CD8-positive, alpha-beta memory T cell (primary cell): ENCODE results near the gene COL27A1. TPM values are rescaled to one million over a fixed set of nuclear protein-coding genes. Genes with fewer than 3 reads are reported as not detected.

ENCODE experiments used
- CTCF ChIA-PET: fragments of 350-600 bp; sonication (Branson Sonifier 250); formaldehyde crosslinking; loops from one replicate; lab custom pipeline; 2021; ENCODE audit warnings: antibody characterized with exemption; lab: Charles Lee
- POLR2A ChIA-PET: fragments of 350-600 bp; sonication (Branson Sonifier 250); formaldehyde crosslinking; loops from one replicate; lab custom pipeline; 2021; ENCODE audit warnings: antibody characterized with exemption; lab: Charles Lee
- DNase-seq, 5 donors: peaks; one replicate each; pipeline versions ENCODE4 v3.0.0 to v3.0.0-alpha.2; 2020 to 2022; ENCODE audit warnings: mixed read lengths in 1 of 5
- H3K27ac ChIP-seq: one replicate; pipeline ENCODE4 v1.7.0; 2013; ENCODE audit warnings: low read depth, mild to moderate bottlenecking, low read length, moderate library complexity
- H3K27me3 ChIP-seq: 2 replicates; pipeline ENCODE4 v1.7.0; 2013; ENCODE audit warnings: low read length, mild to moderate bottlenecking; ENCODE audit not compliant: insufficient read depth, poor library complexity, severe bottlenecking
- H3K36me3 ChIP-seq: 2 replicates; pipeline ENCODE4 v1.7.0; 2013; ENCODE audit warnings: mild to moderate bottlenecking, low read length, moderate library complexity; ENCODE audit not compliant: insufficient read depth
- H3K4me1 ChIP-seq: 2 replicates; pipeline ENCODE4 v1.7.0; 2013; ENCODE audit warnings: mild to moderate bottlenecking, low read length, moderate library complexity; ENCODE audit not compliant: insufficient read depth
- H3K4me3 ChIP-seq: 2 replicates; pipeline ENCODE4 v1.7.0; 2013; ENCODE audit warnings: mild to moderate bottlenecking, low read length
- H3K9me3 ChIP-seq: 2 replicates; pipeline ENCODE4 v1.7.0; 2013; ENCODE audit warnings: mild to moderate bottlenecking, low read length
- H3K27ac Mint-ChIP-seq, 8 donors: one replicate each; pipeline ENCODE4 v1.8.0; 2020 to 2021; ENCODE audit warnings: mixed read lengths in 8 of 8, mild to moderate bottlenecking in 6 of 8, inconsistent platforms in 3 of 8, moderate library complexity in 3 of 8
- H3K27me3 Mint-ChIP-seq, 2 donors: one replicate each; pipeline ENCODE4 v1.8.0; 2020 to 2021; ENCODE audit warnings: mixed read lengths in 2 of 2, mild to moderate bottlenecking in 1 of 2, moderate library complexity in 1 of 2
- H3K36me3 Mint-ChIP-seq, 3 donors: one replicate each; pipeline ENCODE4 v1.8.0; 2020 to 2021; ENCODE audit warnings: mixed read lengths in 3 of 3, inconsistent platforms in 1 of 3, mild to moderate bottlenecking in 1 of 3
- H3K4me1 Mint-ChIP-seq, 3 donors: one replicate each; pipeline ENCODE4 v1.8.0; 2020 to 2021; ENCODE audit warnings: mixed read lengths in 3 of 3, inconsistent platforms in 1 of 3, mild to moderate bottlenecking in 1 of 3
- H3K4me3 Mint-ChIP-seq, 7 donors: one replicate each; pipeline ENCODE4 v1.8.0; 2020 to 2021; ENCODE audit warnings: mixed read lengths in 7 of 7, mild to moderate bottlenecking in 6 of 7, moderate library complexity in 4 of 7, inconsistent platforms in 2 of 7
- H3K9me3 Mint-ChIP-seq, 5 donors: one replicate each; pipeline ENCODE4 v1.8.0; 2020 to 2022; ENCODE audit warnings: mixed read lengths in 5 of 5, mild to moderate bottlenecking in 3 of 5, moderate library complexity in 2 of 5, inconsistent platforms in 1 of 5
- polyA plus RNA-seq: library from polyadenylated mRNA; unstranded; fragments of 300-500 nt; fragmentation: Illumina TruSeq; gene quantifications from one replicate; pipeline ENCODE4 v1.2.3, GENCODE V29; 2021
- total RNA-seq, 2 experiments: library from RNA; stranded (reverse); gene quantifications; one replicate each; pipeline ENCODE4 v1.2.3, GENCODE V29; 2021

COL27A1 gene
- total and polyA plus RNA-seq, 3 experiments from 2014 or later: 0.86 to 1.6 TPM; not detected in 1

DNA sequence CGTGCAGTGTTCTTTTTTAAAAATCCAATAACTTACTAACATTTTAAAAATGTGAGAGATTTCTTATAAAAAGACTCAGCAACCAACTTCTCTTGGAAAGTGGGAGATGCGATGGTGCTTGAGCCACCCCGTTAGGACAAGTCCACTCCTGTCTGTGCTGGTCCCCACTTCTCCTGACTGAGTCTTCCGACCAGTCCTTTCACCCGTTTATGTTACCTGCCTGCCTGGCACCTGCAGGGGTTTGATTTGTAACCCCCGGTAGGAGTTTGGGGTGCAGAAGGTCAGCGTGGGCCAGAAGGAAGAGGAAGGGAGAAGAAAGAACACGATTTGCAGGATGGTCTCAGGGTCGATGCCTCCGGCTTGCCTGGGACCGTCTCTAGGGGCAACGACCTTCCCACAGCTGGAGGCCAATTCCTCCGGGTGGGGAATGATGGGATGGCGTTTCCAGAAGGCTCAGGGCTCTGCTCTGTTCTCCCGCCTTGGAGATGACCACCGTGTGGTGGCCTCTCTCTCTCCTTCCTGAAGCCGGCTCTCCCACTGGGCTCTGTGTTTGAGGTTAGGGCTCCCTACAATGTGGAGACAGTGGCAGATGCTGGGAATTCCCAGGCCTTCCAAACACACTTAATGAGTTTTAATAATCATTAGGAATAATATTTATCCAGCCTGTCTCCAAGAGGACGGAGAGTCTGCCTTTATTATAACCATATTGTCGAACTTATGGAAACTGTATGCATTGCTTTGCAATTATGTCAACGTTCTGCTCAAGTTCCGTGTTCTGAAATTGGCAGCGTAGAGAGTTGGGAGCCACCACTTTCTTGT lies 14.8 kb downstream of the COL27A1 start:
- H3K4me3 ChIP-seq: no peak overlapping the region
- no peaks in the 10 kb centered on the region for H3K36me3 ChIP-seq
- Mint-ChIP-seq H3K27me3 (peaks cover 2 to 22% of the 10 kb centered on the region in 2 donors), H3K36me3 (no peaks in the 10 kb centered on the region), H3K27ac (no peak overlapping the region), H3K4me3 (no peak overlapping the region), H3K9me3 (peaks cover 0 to 2% (median 0%) of the 10 kb centered on the region in 5 donors), H3K4me1 (no peaks in the 10 kb centered on the region)
- ChIA-PET CTCF (no interaction called here), POLR2A (no interaction called here)
- no peaks in the 10 kb centered on the region for H3K27me3 ChIP-seq
- H3K9me3 ChIP-seq: no peaks in the 10 kb centered on the region
- no peak for DNase-seq
- no peak overlapping the region for H3K27ac ChIP-seq
- H3K4me1 ChIP-seq: no peaks in the 10 kb centered on the region

DNA sequence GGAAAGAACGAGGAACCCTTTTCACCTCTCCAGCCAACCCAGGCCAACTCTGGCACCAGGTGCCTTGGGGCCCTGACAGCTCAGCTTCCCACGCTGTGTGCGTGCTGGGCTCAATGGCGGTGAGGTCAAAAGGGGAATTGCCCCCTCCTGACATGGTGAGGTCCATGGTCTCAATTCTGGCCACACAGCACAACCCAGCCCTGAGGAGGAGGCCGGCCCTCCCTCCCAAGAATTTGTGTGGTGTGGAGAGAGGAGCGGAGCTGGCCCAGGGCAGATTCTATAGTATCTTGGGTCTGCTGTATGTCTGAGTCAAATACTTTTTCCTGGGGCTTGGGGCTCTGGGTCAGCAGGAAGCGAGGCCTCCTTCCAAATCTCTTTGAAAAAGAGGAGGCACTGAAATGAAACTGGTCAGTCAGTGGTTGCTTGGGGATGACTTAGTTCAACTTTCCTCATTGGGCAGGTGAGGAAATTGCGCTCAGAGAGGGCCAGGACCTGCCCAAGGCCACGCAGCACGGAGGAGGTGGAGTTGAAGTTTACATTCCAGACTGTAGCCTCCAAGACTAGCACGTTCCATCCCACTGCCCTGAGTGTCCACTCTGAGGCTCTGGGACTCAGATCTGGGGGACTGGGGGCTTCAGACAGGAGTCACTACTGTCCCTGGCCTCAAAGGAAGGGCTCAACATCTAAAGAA lies 15.6 kb downstream of the COL27A1 start:
- CTCF ChIA-PET: no interaction called here
- H3K4me3 ChIP-seq: no peak overlapping the region
- no peak overlapping the region for H3K27ac Mint-ChIP-seq

GRCh38 chr9:114171500-114171899 lies 16.2 kb downstream of the COL27A1 start:
- Mint-ChIP-seq H3K4me1 (no peaks in the 10 kb centered on the region), H3K9me3 (peaks cover 0 to 2% (median 0%) of the 10 kb centered on the region in 5 donors), H3K27me3 (peaks cover 2 to 22% of the 10 kb centered on the region in 2 donors), H3K27ac (no peak overlapping the region), H3K36me3 (no peaks in the 10 kb centered on the region), H3K4me3 (no peak overlapping the region)
- Histone ChIP-seq H3K9me3 (no peaks in the 10 kb centered on the region), H3K4me1 (no peaks in the 10 kb centered on the region), H3K36me3 (no peaks in the 10 kb centered on the region), H3K27ac (no peak overlapping the region), H3K27me3 (no peaks in the 10 kb centered on the region), H3K4me3 (no peak overlapping the region)
- ChIA-PET CTCF (interaction anchor here (1.6 kb wide), 1 partner anchor 120 kb away, joined by 3 read pairs; no protein-coding TSS in a partner anchor), POLR2A (no interaction called here)
- DNase-seq: no peak

More for the DNA sequence above, 15.6 kb downstream of the COL27A1 start:
- peaks cover 2 to 22% of the 10 kb centered on the region in 2 donors for H3K27me3 Mint-ChIP-seq
- H3K27ac ChIP-seq: no peak overlapping the region
- no peaks in the 10 kb centered on the region for H3K4me1 Mint-ChIP-seq
- no peaks in the 10 kb centered on the region for H3K4me1 ChIP-seq
- POLR2A ChIA-PET: no interaction called here
- no peaks in the 10 kb centered on the region for H3K27me3 ChIP-seq
- DNase-seq: no peak
- peaks cover 0 to 2% (median 0%) of the 10 kb centered on the region in 5 donors for H3K9me3 Mint-ChIP-seq
- no peaks in the 10 kb centered on the region for H3K9me3 ChIP-seq
- H3K4me3 Mint-ChIP-seq: no peak overlapping the region
- H3K36me3 Mint-ChIP-seq: no peaks in the 10 kb centered on the region
- no peaks in the 10 kb centered on the region for H3K36me3 ChIP-seq

DNA sequence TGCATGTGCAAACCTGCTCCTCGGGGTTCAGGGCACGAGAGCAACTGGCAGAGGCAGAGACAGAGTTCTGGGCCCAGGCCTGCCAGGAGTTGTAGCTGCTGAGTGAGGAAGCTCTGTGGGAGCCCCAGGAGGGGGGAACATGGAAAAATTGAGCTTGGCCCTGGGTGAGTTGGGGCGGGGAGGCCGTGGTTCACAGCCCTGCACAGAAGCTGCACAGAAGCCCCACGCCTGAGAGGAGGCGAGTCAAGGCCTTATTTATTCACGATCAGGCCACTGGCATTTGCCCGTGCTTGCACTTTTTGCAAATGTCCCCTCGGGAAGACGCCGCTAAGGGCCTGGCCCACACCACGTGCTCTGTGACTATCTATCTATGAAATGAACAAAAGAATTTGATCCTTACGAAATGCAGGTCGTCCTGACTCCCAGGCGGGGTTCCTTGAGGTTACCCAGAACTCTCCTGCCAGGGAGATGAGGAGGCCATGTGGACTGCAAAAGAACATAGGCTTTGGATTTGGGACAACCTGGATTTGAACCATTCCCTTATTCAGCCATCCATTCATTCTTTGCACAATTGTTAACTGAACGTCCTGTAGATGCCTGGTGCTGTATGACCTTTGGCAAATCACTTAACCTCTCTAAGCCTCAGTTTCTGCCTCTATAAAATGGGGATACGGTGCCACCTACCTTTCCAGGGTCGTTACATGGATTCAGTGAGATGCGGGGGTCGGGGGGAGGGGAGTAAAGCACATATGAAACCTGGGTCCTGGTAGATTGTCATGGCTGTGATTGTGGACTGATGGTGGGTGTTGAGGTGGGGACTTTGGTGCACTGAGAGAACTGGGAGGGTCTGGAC lies 17.9 kb downstream of the COL27A1 start:
- no peaks in the 10 kb centered on the region for H3K36me3 Mint-ChIP-seq
- peaks cover 0 to 2% (median 0%) of the 10 kb centered on the region in 5 donors for H3K9me3 Mint-ChIP-seq
- H3K4me3 Mint-ChIP-seq: no peak overlapping the region
- no peak for DNase-seq
- H3K27ac ChIP-seq: no peak overlapping the region
- no peaks in the 10 kb centered on the region for H3K9me3 ChIP-seq
- H3K4me1 Mint-ChIP-seq: no peaks in the 10 kb centered on the region
- H3K4me3 ChIP-seq: no peak overlapping the region
- POLR2A ChIA-PET: no interaction called here
- peaks cover 0 to 34% of the 10 kb centered on the region in 2 donors for H3K27me3 Mint-ChIP-seq
- no peaks in the 10 kb centered on the region for H3K4me1 ChIP-seq
- no peaks in the 10 kb centered on the region for H3K27me3 ChIP-seq
- no peaks in the 10 kb centered on the region for H3K36me3 ChIP-seq
- H3K27ac Mint-ChIP-seq: peak overlapping the region in 1 of 8 donors; percentile 48
- CTCF ChIA-PET: interaction anchor here (1.6 kb wide), 1 partner anchor 118 kb away, joined by 3 read pairs; no protein-coding TSS in a partner anchor

GRCh38 chr9:114174557-114174875 lies 19.2 kb downstream of the COL27A1 start:
- H3K27me3 Mint-ChIP-seq: peaks cover 0 to 32% of the 10 kb centered on the region in 2 donors
- ChIA-PET POLR2A (no interaction called here), CTCF (no interaction called here)
- Histone ChIP-seq H3K4me1 (no peaks in the 10 kb centered on the region), H3K27me3 (no peaks in the 10 kb centered on the region), H3K9me3 (no peaks in the 10 kb centered on the region), H3K27ac (no peak overlapping the region), H3K36me3 (no peaks in the 10 kb centered on the region), H3K4me3 (no peak overlapping the region)
- H3K36me3 Mint-ChIP-seq: no peaks in the 10 kb centered on the region
- no peak for DNase-seq
- H3K4me3 Mint-ChIP-seq: no peak overlapping the region
- no peaks in the 10 kb centered on the region for H3K4me1 Mint-ChIP-seq
- H3K9me3 Mint-ChIP-seq: no peaks in the 10 kb centered on the region
- no peak overlapping the region for H3K27ac Mint-ChIP-seq

GRCh38 chr9:114174876-114175771 lies 19.8 kb downstream of the COL27A1 start:
- no peaks in the 10 kb centered on the region for H3K36me3 ChIP-seq
- no peaks in the 10 kb centered on the region for H3K9me3 ChIP-seq
- Mint-ChIP-seq H3K36me3 (no peaks in the 10 kb centered on the region), H3K27me3 (peaks cover 1 to 33% of the 10 kb centered on the region in 2 donors), H3K4me1 (no peaks in the 10 kb centered on the region), H3K9me3 (no peaks in the 10 kb centered on the region), H3K4me3 (no peak overlapping the region), H3K27ac (no peak overlapping the region)
- H3K4me3 ChIP-seq: no peak overlapping the region
- H3K27me3 ChIP-seq: no peaks in the 10 kb centered on the region
- ChIA-PET POLR2A (no interaction called here), CTCF (no interaction called here)
- no peaks in the 10 kb centered on the region for H3K4me1 ChIP-seq
- H3K27ac ChIP-seq: no peak overlapping the region
- no peak for DNase-seq

DNA sequence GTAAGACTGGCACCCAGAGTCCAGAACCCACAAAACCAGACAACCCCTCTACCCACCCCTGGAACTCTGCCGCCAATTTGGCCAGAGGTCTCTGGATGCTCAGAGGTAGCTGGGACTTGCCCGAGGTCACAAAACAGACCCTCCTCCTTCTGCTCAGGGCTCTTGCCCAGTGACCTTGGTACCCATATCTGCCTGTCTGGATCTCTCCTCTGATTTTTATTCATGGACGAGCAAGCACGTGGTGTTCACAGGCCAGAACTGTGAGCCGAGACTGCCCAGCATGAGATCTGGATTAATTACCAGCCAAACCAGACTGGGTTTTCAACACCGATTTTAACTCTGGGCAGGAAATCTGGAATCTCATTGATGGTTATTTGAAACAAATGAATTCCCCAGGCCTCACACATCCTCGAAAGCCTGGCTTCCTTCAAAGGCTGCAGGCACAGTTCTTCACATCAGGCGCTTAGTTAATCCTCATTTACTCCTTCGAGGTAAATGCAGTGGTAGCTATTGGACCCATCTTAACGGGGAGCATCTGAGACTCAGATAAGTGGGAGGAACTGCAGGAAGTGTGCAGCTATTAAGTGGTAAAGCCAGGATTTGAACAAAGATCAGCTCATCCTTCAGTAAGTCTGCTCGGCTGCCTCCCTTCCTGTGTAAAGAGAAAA lies 21.4 kb downstream of the COL27A1 start:
- no peak for DNase-seq
- H3K36me3 Mint-ChIP-seq: no peaks in the 10 kb centered on the region
- CTCF ChIA-PET: no interaction called here

More for the DNA sequence above, 21.4 kb downstream of the COL27A1 start:
- Histone ChIP-seq H3K27ac (no peak overlapping the region), H3K4me3 (no peak overlapping the region), H3K27me3 (no peaks in the 10 kb centered on the region), H3K36me3 (no peaks in the 10 kb centered on the region), H3K4me1 (no peaks in the 10 kb centered on the region), H3K9me3 (no peaks in the 10 kb centered on the region)
- Mint-ChIP-seq H3K9me3 (no peaks in the 10 kb centered on the region), H3K4me1 (no peaks in the 10 kb centered on the region), H3K27me3 (peaks cover 1 to 37% of the 10 kb centered on the region in 2 donors), H3K4me3 (no peak overlapping the region), H3K27ac (no peak overlapping the region)
- POLR2A ChIA-PET: no interaction called here
